GM18517 (cell line): ENCODE results near the gene CD19.
A peak's percentile ranks its signal among the peaks of the same experiment; 100 is the strongest.
"Not testable (repeated sequence)": the region's sequence is repeated elsewhere in the genome, so short reads cannot be mapped to it uniquely, and the experiment has no call there.

ENCODE experiments used
- ATAC-seq: cut with Tn5 transposase; IDR thresholded peaks from one replicate; pipeline ENCODE4 v1.9.1; 2021; ENCODE audit warnings: mild to moderate bottlenecking, moderate library complexity; ENCODE audit not compliant: unreplicated experiment

The CD19 gene

GRCh38 chr16:28905800-28906372 lies 25.9 kb upstream of the CD19 start:
- ATAC-seq, result no peak

GRCh38 chr16:28910086-28911031 lies 21.4 kb upstream of the CD19 start:
- no peak for ATAC-seq

DNA sequence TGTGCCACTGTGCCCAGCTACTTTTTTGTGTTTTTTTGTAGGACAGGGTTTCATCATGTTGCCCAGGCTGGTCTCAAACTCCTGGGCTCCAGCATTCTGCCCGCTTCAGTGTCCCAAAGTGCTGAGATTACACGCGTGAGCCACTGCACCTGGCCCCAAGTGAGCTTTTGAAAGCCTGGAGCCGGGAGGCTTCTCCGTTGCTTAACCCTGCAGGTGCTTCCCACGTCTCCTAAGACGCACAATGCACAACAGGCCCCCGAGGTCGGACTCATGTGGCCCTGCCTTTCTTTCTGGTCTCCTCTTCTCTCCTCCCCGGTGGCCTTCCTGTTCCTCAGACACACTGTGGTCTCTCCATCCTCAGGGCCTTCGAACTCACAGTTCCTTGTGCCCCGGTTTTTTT lies 19.2 kb upstream of the CD19 start:
- ATAC-seq, result no peak

- no peak for ATAC-seq
Observed at GRCh38 chr16:28913946-28914724, 17.6 kb upstream of the CD19 start.

GRCh38 chr16:28915181-28915580 lies 16.6 kb upstream of the CD19 start:
- no peak for ATAC-seq

- no peak for ATAC-seq
Observed at GRCh38 chr16:28917095-28917494, 14.7 kb upstream of the CD19 start.

DNA sequence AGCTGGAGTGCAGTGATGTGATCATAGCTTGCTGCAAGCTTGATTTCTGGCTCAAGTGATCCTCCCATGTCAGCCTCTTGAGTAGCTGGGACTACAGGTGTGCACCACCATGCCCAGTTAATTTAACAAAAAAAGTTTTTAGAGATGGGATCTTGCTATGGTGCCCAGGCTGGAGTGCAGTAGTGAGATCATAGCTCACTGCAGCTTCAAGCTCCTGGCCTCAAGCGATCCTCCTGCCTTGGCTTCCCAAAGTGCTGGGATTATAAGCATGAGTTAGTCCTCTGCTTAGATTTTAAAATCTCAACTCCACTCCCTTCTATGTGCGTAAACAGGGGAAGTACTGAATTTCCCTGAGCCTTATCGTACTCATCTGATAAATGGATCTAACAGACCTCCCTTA lies 13.1 kb upstream of the CD19 start:
- ATAC-seq, result no peak

DNA sequence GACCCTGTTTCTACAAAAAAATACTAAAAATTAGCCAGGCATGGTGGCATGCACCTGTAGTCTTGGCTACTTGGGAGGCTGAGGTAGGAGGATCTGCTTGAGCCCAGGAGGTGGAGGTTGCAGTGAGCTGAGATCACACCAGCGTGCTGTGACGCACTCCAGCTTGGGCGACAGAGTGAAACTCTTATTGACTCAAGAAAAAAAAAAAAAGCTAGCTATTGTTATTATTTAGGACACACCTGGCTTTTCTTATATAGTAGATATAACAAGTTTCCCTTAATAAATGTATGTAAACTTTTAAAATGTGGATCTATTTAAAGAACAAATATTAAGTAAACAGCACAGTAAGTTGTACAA lies 8.6 kb upstream of the CD19 start:
- no peak for ATAC-seq

- ATAC-seq, result peak; percentile 60
Observed at GRCh38 chr16:28923652-28924398, 7.9 kb upstream of the CD19 start.

- peak; percentile 8 for ATAC-seq
Observed at GRCh38 chr16:28924399-28924761, 7.4 kb upstream of the CD19 start.

GRCh38 chr16:28924762-28925385 lies 6.9 kb upstream of the CD19 start, which contains the start of gene RABEP2:
Gene RABEP2 (minus strand): TSS chr16:28925238. CDS start chr16:28925163, 75 bp downstream.
- ATAC-seq, result peak; percentile 56

- ATAC-seq, result no peak
Observed at GRCh38 chr16:28925386-28926228, 6.2 kb upstream of the CD19 start.

DNA sequence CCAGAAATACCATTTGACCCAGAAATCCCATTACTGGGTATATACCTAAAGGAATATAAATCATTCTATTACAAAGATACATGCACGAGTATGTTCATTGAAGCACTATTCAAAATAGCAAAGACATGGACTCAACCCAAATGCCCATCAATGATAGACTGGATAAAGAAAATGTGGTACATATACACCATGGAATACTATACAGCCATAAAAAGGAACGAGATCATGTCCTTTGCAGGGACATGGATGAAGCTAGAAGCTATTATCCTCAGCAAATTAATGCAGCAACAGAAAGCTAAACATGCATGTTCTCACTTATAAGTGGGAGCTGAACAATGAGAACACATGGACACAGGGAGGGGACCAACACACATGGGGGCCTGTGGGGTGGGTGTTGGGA lies 5.5 kb upstream of the CD19 start:
- ATAC-seq, result not testable (repeated sequence)

- ATAC-seq, result no peak
Observed at GRCh38 chr16:28927815-28928214, 4.0 kb upstream of the CD19 start.

DNA sequence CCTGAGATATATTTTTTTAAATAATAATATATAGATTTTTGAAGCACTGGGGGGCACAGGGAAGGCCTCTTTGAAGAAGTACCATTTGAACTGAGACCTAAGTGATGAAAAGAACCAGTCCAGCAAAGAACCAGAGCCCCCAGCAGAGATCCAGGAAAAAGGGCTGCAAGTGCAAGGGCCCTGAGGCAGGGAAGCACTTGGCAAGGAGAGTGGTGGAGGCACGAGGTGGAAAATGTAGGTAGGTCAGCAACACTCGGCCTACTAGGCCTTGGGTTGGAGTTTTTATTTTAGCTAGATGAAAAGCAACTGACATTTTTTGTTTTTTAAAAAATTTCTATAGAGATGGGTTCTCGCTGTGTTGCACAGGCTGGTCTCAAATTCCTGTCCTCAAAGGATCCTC lies 1.6 kb upstream of the CD19 start:
- no peak for ATAC-seq

- no peak for ATAC-seq
Observed at GRCh38 chr16:28930652-28931051, 1.1 kb upstream of the CD19 start.

GRCh38 chr16:28932339-28933141 lies 769 bp downstream of the CD19 start:
- no peak for ATAC-seq

- ATAC-seq, result no peak
Observed at GRCh38 chr16:28933171-28933570, 1.4 kb downstream of the CD19 start.

- ATAC-seq, result no peak
Observed at GRCh38 chr16:28935346-28935745, 3.6 kb downstream of the CD19 start.
